MM.1S (cell line): ENCODE data around the gene ANKRD30B.

ENCODE experiments used
- CTCF ChIP-seq: fragments of 300-600 bp; sonication (generic); IDR thresholded peaks from 2 replicates; pipeline ENCODE4 v1.5.1; 2016; ENCODE audit warnings: antibody characterized with exemption, low read length, mixed read lengths
- EZH2 ChIP-seq: fragments of 300-600 bp; sonication (generic); optimal IDR thresholded peaks from 2 replicates; pipeline ENCODE3; 2017; ENCODE audit warnings: low read depth, mild to moderate bottlenecking, antibody characterized with exemption, low read length, mixed read lengths

GRCh38 chr18:14776801-14777200 lies 28.8 kb downstream of the ANKRD30B start:
- TF ChIP-seq EZH2 (no peak), CTCF (no peak)
